GM21447 (cell line): ENCODE results near the gene ERAP2.
"Not testable (repeated sequence)": the region's sequence is repeated elsewhere in the genome, so short reads cannot be mapped to it uniquely, and the experiment has no call there.

ENCODE experiments used
- ATAC-seq: cut with Tn5 transposase; IDR thresholded peaks from one replicate; pipeline ENCODE4 v1.9.1; 2021; ENCODE audit not compliant: unreplicated experiment

ERAP2 gene

GRCh38 chr5:96876292-96876850 is at the start of gene ERAP2:
ERAP2 (plus strand) TSS chr5:96876500; CDS start chr5:96879686, 3,186 bp downstream.
- ATAC-seq = peak; percentile 53

- ATAC-seq = no peak
These were observed 47.0 kb upstream of the ERAP2 start for GRCh38 chr5:96829297-96829696.

- ATAC-seq = no peak
These were observed 42.3 kb upstream of the ERAP2 start for GRCh38 chr5:96834016-96834415.

- ATAC-seq = peak; percentile 51
These were observed 40.5 kb upstream of the ERAP2 start for GRCh38 chr5:96835791-96836191.

GRCh38 chr5:96836817-96837216 is 39.5 kb upstream of the ERAP2 start:
- ATAC-seq = no peak

- no peak for ATAC-seq
These were observed 39.0 kb upstream of the ERAP2 start for GRCh38 chr5:96837303-96837702.

GRCh38 chr5:96838201-96839070 is 37.9 kb upstream of the ERAP2 start:
- no peak for ATAC-seq

- ATAC-seq = no peak
These were observed 37.2 kb upstream of the ERAP2 start for GRCh38 chr5:96839071-96839592.

- ATAC-seq = not testable (repeated sequence)
These were observed 34.4 kb upstream of the ERAP2 start for GRCh38 chr5:96841931-96842330.

- no peak for ATAC-seq
These were observed 33.2 kb upstream of the ERAP2 start for GRCh38 chr5:96843140-96843539.

- ATAC-seq = no peak
These were observed 31.8 kb upstream of the ERAP2 start for GRCh38 chr5:96844481-96844990.

- ATAC-seq = no peak
These were observed 24.8 kb upstream of the ERAP2 start for GRCh38 chr5:96851312-96852062.

GRCh38 chr5:96852759-96853158 is 23.5 kb upstream of the ERAP2 start:
- no peak for ATAC-seq

- ATAC-seq = no peak
These were observed 22.2 kb upstream of the ERAP2 start for GRCh38 chr5:96854067-96854466.

- ATAC-seq = no peak
These were observed 21.0 kb upstream of the ERAP2 start for GRCh38 chr5:96855031-96855872.

GRCh38 chr5:96856371-96856770 is 19.9 kb upstream of the ERAP2 start:
- ATAC-seq = no peak

- ATAC-seq = no peak
These were observed 18.8 kb upstream of the ERAP2 start for GRCh38 chr5:96857454-96857853.

- ATAC-seq = no peak
These were observed 18.4 kb upstream of the ERAP2 start for GRCh38 chr5:96857924-96858323.

GRCh38 chr5:96859375-96859774 is 16.9 kb upstream of the ERAP2 start:
- ATAC-seq = no peak

GRCh38 chr5:96861076-96861475 is 15.2 kb upstream of the ERAP2 start:
- ATAC-seq = no peak
